Panc1 (cell line): ENCODE results near the gene ALKBH1.

Experiments
- POLR2AphosphoS5 ChIP-seq: IDR thresholded peaks from 2 replicates; pipeline ENCODE4 v1.6.1; 2012; ENCODE audit warnings: mild to moderate bottlenecking, low read depth, low read length, moderate library complexity
- SIN3A ChIP-seq: IDR thresholded peaks from 2 replicates; pipeline ENCODE4 v1.6.1; 2012; ENCODE audit warnings: low read depth, mild to moderate bottlenecking, low read length, moderate library complexity, borderline replicate concordance; ENCODE audit not compliant: insufficient read depth
- TCF7L2 ChIP-seq: IDR thresholded peaks from 2 replicates; pipeline ENCODE4 v1.6.1; 2011; ENCODE audit warnings: mild to moderate bottlenecking, low read depth, low read length, inconsistent platforms
- TF ChIP-seq, protein P1 (sequence below): fragments of 450-650 bp; IDR thresholded peaks from 2 replicates; pipeline ENCODE4 v1.5.1; 2017; ENCODE audit warnings: mild to moderate bottlenecking

DNA sequence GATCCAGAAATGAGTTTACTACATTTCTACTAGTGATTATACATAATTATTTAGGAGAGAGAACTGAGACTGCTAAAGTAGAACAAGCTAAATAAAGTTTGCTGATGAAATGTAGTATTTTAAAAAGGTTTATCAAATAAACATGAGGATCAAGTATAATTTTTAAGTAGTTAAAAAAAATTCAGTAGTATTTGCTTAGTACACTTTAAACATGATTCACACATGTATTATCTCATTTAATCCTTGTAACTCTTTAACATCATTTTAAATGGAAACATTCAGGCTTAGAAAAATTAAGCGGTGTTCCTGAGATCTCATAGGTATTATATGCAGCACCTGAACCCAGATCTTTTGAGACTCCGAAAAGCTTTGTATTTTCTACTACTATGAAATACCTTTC lies 44.4 kb upstream of the ALKBH1 start:
- TF ChIP-seq, protein P1, sequence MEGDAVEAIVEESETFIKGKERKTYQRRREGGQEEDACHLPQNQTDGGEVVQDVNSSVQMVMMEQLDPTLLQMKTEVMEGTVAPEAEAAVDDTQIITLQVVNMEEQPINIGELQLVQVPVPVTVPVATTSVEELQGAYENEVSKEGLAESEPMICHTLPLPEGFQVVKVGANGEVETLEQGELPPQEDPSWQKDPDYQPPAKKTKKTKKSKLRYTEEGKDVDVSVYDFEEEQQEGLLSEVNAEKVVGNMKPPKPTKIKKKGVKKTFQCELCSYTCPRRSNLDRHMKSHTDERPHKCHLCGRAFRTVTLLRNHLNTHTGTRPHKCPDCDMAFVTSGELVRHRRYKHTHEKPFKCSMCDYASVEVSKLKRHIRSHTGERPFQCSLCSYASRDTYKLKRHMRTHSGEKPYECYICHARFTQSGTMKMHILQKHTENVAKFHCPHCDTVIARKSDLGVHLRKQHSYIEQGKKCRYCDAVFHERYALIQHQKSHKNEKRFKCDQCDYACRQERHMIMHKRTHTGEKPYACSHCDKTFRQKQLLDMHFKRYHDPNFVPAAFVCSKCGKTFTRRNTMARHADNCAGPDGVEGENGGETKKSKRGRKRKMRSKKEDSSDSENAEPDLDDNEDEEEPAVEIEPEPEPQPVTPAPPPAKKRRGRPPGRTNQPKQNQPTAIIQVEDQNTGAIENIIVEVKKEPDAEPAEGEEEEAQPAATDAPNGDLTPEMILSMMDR = no peak
- TF ChIP-seq POLR2AphosphoS5 (no peak), SIN3A (no peak), TCF7L2 (no peak)
